Activated CD4-positive, CD25-positive, alpha-beta regulatory T cell treated with anti-CD3 and anti-CD28 coated beads, Interleukin-2, amount 50 U/mL, for 16 hours (primary cell): ENCODE measurements around the gene PLBD1.

Source experiments
- DNase-seq: peaks from one replicate; pipeline ENCODE4 v3.0.0-alpha.2; 2020; ENCODE audit warnings: low read depth, low spot score

The PLBD1 gene, protein sequence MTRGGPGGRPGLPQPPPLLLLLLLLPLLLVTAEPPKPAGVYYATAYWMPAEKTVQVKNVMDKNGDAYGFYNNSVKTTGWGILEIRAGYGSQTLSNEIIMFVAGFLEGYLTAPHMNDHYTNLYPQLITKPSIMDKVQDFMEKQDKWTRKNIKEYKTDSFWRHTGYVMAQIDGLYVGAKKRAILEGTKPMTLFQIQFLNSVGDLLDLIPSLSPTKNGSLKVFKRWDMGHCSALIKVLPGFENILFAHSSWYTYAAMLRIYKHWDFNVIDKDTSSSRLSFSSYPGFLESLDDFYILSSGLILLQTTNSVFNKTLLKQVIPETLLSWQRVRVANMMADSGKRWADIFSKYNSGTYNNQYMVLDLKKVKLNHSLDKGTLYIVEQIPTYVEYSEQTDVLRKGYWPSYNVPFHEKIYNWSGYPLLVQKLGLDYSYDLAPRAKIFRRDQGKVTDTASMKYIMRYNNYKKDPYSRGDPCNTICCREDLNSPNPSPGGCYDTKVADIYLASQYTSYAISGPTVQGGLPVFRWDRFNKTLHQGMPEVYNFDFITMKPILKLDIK

DNA sequence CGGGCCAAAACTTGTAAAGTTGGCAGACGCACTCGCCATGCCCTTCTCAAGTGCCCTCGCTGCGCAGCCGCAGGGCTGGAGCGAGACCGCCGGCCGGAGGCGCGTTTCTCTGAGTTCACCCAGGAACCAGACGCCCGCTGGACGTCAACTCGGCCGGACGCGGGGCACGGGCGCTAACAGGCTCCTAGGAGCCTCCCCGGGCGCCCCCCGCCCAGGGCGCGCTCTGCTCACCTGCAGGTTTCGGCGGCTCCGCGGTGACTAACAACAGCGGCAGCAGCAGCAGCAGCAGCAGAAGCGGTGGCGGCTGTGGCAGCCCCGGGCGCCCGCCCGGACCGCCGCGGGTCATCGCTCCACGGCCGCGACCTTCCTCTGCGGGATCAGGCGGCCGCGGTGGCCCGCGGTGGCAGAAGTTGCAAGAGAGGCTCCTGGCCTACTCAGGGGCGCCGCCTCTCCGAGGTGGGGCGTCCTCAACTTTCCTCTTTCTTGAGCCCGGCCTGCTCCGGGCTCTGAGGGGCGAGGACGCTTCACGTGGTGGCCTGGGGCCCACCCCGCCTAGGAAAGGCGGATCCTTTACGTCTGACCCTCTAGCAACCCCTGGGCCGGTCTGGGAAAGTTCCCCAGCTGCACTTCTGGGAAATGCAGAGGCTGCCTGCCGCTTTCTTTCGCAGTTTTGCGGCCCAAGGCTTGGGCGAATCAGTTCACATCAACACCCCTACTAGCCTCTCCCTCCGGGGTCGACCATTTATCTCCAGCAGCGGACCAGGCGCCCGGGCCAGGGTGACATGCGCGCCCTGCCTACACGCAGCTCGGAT is at the start of gene PLBD1:
TSS of gene PLBD1 (minus strand) at position 533 of the 812 bp plus-strand sequence. CDS start at position 346, 187 bp downstream.
- no peak for DNase-seq

DNA sequence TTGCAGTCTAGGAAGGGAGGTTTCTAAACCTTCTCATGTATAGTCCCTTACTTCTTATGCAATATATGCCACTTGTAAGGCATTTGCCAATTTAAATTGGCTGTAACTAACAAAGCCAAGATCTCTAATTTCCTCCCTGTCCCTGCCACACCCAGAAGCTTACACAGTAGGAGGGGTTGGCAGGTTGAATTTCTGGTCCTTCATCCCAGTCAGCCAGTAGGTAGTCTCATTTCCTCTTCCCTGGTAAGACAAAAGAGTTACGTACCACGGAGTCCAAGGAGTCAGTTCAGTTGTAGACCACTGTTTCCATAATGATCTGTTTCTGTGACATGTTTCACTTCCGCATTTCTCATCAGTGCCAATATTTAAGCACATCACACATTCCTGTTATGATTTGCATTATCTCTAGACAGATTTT is 47.0 kb upstream of the PLBD1 start:
- DNase-seq, result no peak

DNA sequence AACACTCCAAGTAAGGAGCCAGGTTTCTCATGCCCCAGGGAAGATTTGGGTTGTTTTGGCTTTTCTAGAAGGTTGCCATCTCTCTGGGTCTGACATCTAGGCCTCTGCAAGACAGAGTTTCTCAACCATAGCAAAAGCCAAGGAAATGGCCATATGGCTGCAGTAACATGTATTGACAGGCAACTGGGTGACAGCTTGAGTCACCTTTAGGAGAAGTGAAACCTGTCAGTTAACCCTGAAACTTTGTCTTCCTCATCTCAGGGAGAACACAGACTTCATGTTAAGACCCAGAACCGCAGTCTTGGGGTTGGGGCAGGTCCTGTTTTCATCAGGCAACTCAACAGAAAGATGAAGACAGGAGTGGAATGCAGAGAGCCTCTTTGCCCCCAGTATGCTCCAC is 46.0 kb upstream of the PLBD1 start:
- no peak for DNase-seq

DNA sequence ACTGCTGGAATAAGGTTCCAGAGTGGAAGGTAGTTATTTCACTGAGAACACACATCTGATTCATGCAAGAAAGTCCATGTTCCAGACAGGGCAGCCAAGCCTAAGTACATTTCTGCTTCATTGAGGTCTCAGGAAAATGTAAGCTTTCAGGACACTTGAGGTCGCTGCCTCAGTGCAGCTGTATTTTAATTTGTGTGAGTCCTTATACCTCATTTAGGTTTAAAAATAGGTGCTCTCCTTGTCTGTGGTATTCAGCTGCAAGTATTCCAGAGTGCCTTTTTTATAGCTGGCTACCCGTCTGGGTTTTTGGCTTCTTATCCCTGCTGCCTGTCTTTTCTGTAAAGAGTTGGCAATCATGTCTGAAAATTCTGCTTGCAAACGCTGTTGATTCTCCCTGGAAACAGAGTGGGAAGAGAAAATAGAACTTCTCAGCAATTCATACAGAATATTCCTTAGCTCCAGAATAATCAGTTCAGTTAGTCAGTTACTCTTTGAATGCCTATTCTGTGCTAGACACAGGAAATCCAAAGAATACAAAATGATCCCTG is 45.3 kb upstream of the PLBD1 start:
- no peak for DNase-seq

DNA sequence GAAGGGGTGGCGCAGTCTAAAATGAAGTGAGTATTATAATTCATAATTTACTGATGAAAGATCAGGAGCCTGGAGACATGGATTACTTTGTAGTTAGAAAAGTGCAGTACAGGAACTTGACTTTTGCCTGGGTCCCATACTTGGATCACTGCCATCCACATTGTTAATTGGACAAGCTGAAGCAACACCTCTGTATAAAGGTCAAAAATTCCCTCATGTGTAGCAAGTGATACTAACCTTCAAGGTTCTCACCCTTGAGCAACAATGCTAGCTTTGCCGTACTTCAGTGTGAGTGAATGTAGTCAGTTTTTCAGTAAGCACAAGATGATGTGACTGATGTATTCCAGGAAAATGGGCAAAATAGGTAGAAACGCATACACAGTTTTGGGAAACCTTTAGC is 44.6 kb upstream of the PLBD1 start:
- no peak for DNase-seq

DNA sequence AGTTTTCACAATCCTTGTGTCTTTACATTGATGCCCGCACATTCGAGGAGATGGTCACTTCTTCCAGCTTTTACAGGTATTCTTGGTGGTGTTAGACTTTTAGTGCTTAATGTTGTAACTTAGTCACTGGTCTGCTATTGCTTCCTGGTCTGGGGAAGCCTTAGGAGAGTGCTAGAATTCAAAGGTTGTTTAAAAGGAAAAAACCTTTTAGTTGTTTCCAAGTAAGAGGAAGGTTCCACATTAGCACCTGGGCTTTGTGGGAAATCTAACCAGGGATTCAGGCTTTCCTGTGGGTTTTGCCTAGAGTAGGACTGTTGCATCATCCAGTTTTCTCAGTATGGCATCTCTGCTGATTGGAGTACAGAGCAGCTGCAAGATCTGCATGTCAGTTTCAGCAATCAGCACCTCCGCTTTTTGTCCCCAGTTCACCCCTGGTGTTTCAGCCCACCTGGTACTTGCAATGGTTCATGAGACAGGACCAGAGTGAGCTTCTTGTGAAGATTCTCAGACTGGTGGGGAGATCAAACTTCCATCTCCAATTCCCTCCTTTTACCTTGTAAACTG is 44.0 kb upstream of the PLBD1 start:
- DNase-seq, result no peak

DNA sequence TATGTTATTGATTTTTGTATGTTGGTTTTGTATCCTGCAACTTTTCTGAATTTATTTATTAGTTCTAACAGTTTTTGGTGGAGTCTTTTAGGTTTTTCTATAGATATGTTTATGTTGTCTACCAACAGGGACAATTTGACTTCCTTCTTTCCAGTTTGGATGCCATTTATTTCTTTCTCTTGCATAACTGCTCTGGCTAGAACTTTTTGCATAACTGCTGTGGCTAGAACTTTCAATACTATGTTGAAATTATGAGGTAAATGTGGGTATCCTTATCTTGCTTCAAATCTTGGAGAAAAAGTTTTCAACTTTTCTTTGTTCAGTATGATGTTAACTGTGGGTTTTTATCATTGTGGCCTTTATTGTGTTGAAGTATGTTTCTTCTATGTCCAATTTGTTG is 39.9 kb upstream of the PLBD1 start:
- no peak for DNase-seq

DNA sequence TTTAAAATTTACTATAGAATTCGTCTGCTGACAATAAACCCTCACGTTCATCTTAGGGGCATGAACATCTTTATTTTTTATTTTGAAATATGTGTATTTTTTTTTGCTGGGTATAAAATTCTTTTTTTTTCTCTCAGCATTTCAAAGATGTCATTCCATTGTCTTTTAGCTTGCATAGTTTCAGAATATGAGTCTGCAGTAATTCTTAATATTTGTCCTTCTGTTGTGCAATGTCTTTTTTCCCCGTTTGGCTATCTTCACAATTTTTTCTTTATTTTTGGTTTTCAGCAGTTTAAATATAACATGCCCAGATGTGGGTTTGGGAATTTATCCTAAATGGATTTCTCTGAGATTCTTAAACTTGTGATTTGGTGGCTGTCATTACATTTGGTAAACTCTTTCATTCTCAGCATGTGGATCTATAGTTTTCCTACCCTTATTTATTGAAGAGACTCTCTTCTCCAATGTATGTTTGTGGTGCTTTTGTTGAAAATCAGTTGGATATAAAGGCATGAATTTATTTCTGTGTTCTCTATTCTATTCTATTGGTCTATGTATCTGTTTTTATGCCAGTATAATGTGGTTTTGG is 37.8 kb upstream of the PLBD1 start:
- no peak for DNase-seq

DNA sequence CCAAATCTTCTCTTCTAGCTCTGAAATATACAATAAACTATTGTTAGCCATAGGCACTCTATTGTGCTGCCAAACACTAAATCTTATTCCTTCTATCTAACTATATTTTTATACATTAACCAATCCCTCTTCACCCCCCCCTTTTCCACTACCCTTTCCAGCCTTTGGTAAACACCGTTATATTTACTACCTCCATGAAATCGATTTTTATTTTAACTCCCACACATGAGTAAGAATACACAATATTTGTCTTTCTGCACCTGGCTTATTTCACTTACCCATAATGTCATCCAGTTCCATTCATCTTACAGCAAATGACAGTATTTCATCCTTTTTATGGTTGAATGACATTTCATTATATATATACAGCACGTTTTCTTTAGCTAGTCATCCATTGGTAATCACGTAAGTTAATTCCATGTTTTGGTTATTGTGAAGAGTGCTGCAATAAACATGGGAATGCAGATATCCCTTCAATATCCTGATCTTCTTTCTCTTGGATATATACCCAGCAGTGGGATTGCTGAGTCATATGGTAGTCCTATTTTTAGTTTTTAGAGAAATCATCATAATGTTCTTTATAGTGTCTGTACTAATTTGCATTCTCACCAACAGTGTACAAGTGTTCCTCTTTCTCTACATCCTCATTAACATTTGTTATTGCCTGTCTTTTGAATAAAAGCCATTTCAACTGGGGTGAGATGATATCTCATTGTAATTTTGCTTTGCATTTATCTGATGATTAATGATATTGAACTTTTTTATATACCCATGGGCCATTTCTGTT is 34.2 kb upstream of the PLBD1 start:
- no peak for DNase-seq

DNA sequence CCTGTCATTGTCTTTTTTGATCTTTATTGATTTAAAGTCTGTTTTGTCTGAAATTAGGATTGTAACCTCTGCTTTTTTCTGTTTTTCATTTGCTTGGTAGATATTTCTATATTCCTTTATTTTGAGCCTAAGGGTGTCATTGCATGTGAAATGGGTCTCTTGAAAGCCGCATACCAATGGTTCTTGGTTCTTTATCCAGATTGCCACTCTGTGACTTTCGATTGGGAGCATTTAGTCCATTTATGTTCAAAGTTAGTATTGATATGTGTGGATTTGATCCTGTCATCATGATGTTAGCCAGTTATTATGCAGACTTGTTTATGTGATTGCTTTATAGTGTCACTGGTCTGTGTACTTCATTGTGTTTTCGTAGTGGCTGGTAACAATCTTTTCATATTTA is 29.8 kb upstream of the PLBD1 start:
- no peak for DNase-seq

DNA sequence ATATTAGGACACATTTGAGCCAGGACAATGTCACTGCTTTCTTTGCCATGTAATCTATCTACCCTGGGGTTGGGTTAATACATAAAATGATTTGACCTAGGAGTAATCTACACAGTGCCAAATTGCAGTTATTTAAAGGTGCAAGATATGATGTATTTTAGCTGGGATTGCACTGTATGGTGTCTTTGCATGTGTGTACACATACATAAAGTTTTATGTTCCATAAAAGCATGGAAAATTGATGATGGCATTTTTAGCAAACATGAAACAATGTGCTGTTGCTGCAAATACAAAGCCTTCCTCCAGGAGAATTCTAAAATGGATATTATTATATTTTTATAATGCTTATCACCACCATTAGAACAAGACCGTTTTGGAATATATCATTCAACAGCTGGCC is 24.0 kb upstream of the PLBD1 start:
- DNase-seq, result no peak

DNA sequence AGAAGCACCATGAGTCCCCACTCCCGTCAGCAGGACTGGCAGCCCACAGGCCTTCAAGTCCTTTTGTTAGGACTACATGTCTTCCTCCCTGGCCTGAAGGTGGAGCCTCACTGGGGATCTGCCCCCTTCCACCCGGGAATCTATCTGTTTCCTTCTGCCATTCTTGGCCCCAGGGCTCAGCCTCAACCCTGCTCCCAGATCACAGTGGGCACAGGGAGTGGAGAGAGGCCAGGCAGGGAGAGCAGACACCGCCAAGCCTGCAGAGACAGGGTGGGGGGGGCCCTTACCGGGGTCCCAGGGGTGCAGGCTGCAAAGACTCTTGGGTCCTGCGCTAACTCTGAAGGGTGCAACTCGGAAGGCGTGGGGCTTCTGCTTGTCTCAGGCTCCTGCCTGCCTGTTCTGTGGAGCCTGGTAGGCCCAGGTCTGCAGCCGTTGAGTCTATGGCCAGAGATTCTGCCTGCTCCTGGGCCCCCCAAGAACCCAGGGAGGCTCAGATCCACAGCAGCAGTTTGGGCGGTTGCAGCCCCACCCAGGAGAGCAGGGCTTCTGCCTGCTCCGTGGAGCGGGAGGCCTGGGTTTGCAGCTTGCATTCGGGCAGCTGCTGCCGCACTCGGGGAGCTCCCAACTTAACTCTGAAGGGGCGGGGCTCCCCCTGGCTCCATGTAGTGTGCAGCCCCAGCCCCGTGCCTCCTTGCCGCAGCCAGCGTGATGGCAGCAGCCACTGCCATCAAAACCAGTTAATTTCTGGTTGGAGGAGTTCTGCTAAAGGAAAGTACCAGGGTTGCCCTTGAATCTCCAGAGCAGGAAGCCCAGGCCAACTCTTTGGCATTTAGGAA is 21.7 kb upstream of the PLBD1 start:
- no peak for DNase-seq

DNA sequence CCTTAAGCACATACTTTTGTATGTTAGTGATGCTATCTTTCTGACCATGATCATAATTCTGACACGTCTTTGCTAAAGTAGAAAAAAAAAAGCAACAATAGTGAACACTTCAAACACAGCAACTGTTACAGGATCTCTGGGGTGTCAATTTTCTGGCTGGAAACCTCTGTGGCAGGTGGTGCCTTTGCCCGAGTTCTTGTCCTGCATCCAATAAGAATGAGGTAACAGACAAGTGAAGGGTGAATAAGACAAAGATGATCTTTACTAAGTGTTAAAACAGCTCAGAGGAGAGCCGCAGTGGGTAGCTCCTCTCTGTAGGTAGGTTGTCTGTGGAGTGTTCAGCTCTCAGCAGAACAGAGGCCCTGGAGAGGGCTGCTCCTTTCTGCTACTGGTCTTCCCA is 20.9 kb upstream of the PLBD1 start:
- no peak for DNase-seq

DNA sequence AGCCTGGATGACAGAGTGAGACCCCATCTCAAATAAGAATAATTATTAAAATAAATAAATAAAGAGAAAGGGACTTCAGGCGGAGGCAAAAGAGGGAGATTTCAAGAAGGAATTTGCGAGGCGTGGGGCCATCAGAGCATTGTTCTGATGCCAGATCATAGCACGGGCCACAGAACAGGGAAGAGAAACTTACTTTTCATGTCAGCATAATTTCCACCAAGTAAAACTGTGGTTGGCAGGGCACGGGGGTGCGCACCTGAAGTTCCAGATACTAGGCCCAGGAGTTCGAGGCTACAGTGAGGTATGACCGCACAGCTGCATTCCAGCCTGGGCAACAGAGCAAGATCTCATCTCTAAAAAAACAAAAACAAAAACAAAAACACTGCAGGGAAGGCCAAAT is 11.0 kb upstream of the PLBD1 start:
- no peak for DNase-seq

DNA sequence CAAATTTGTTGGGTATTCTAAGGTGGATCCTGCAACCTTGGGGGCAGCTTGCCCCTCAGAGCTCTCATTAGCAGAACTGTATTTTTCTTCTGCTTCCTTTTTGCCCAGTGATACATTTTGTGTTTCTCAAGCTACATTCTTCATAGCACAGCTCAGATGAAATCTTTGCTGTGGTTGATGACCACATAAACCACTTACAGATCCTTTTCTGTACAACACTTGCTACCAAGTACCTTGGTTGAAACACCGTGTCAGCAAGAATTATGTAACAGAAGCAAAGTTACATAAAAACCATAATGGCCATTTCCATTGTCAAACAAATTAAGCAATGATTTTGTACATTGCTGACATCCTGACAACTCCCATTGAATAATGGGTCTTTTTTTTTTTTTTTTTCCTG is 9.7 kb upstream of the PLBD1 start:
- no peak for DNase-seq

DNA sequence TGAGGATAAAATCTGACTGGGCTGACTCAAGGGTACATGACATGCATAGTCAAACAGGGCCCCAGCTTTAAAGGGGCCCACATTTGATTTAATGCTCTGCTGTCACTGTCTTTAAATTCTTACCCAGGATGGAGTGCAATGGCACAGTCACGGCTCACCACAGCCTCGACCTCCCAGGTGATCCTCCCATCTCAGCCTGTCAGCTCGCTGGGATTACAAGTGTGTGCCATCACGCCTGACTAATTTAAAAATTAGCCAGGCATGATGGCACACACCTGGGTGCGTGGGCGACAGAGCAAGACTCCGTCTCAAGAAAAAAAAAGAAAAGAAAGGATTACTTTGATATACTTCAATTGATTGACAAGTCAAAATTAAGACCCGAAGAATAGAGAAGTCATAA is 9.2 kb upstream of the PLBD1 start:
- DNase-seq, result no peak

DNA sequence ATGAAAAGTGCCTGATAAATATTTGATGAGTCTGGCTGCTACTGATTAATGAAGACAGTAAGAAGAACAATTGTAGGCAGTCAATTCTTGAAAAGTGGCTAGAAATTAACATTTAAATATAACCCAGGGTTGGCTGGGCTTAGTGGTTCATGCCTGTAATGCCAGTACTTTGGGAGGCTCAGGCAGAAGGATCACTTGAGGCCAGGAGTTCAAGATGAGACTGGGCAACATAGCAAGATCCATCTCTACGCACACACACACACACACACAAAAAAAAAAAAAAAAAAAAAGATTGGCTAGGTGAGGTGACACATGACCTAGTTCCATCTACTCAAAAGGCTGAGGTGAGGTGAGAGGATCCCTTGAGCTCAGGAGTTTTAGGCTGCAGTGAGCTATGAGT is 7.9 kb upstream of the PLBD1 start:
- no peak for DNase-seq

DNA sequence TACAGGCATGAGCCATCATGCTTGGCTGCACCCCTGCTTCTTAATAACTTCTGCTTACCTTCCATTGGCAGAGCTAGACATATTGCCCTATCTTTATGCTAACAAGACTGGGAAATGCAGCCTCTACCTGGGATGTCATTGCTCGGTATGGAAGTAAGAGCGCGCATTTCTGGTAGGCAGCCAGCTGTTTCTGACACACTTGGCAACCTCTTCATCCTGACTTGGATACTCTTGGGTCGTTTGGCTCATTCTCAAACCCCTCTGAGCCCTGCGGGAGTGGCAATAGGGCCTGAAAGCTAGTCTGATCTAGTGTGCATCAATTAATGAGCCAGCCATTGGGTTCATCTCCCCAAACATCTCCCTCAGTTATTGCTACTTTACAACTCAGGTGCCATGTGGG is 5.4 kb upstream of the PLBD1 start:
- DNase-seq, result no peak

DNA sequence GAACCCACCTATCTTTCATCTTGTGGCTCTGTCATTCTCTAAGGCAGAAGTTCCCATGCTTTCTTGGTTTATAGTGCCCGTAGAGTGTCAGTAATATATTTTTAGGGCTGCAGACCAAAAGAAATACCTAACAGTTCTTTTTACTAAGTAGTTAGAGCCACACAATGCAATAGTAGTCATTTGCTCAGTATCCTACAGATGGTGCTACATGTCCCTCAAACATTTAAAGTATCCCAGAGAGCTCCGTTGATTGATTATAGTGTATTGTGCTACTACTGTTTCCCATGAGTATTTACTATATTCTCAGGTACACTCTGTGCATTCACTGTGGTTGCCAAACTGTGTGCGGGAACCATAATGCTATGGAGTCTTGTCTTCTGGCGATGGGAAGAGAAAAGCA is 4.7 kb upstream of the PLBD1 start:
- DNase-seq, result no peak

DNA sequence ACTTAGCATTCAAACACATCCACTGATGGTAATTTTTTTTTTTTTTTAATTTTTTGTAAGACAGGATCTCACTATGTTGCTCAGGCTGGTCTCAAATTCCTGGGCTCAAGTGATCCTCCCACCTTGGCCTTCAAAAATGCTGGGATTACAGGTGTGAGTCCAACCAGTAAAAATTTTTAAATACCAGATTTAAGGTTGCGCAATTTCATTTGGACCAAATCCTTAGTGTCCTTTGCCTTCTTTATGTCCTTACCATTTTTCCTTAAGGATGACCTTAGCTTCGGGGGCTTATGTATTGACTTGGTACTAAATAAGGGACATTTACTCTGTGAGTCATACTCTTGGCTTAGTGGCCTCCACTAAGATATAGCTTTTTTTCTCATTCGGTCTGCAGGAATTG is 4.1 kb upstream of the PLBD1 start:
- no peak for DNase-seq
